ENCODE results near the gene WT1. TPM values are rescaled to one million over a fixed set of nuclear protein-coding genes. Genes with fewer than 3 reads are reported as not detected.

WT1 gene
- total and polyA plus RNA-seq, 4 donors, result 0.11 to 2.2 (median 1.2) TPM

GRCh38 chr11:32434356-32435151 is 785 bp downstream of the WT1 start:
- no peak for DNase-seq (ENCODE audit: low read depth in 4 of 6, low spot score in 6 of 6)
- Histone ChIP-seq H3K4me1 (ENCODE audit: control insufficient read depth, insufficient read depth, low read length) (peaks cover 65% of the 10 kb centered on the region), H3K27ac (ENCODE audit: low read depth, low read length) (no peak overlapping the region), H3K27me3 (ENCODE audit: control insufficient read depth, insufficient read depth, low read length) (peaks cover 99% of the 10 kb centered on the region), H3K4me3 (ENCODE audit: low read depth, low read length) (no peak overlapping the region), H3K9me3 (ENCODE audit: control insufficient read depth, insufficient read depth, low read length) (no peaks in the 10 kb centered on the region), H3K36me3 (ENCODE audit: control insufficient read depth, insufficient read depth, low read length) (no peaks in the 10 kb centered on the region)
- under 1% methylated on average over 77 of the region's 77 CpGs for WGBS (ENCODE audit: insufficient coverage)

DNA sequence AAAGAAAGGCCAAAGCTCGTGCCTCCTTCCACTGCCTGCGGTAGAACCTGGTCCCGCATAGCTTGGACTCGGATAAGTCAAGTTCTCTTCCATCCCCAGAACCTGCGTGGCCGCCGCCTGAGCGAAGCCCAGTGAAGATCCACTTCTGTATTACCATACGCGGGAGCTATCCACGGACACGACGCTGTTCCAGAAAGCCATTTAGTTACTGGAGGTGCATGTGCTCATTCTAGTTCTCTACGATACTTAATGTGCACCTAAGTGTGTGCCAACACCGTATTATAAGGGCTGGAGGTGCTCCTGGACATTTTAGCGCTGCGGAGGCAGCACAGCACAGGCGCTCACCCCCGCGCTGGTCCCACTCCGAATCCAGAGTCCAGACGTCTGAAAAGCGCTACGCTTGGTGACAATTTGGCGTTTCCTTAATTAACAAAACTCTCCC is 1.4 kb downstream of the WT1 start:
- WGBS (ENCODE audit: insufficient coverage), result 3% methylated on average over 23 of the region's 25 CpGs
- Histone ChIP-seq H3K27me3 (ENCODE audit: control insufficient read depth, insufficient read depth, low read length) (peaks cover 99% of the 10 kb centered on the region), H3K27ac (ENCODE audit: low read depth, low read length) (no peak overlapping the region), H3K36me3 (ENCODE audit: control insufficient read depth, insufficient read depth, low read length) (no peaks in the 10 kb centered on the region), H3K4me1 (ENCODE audit: control insufficient read depth, insufficient read depth, low read length) (peaks cover 58% of the 10 kb centered on the region), H3K9me3 (ENCODE audit: control insufficient read depth, insufficient read depth, low read length) (no peaks in the 10 kb centered on the region), H3K4me3 (ENCODE audit: low read depth, low read length) (no peak overlapping the region)
- peak in 2 of 6 donors; percentile 30 for DNase-seq (ENCODE audit: low read depth in 4 of 6, low spot score in 6 of 6)

GRCh38 chr11:32433101-32433913 is 2.0 kb downstream of the WT1 start:
- 3% methylated on average over 46 of the region's 46 CpGs for WGBS (ENCODE audit: insufficient coverage)
- DNase-seq (ENCODE audit: low read depth in 4 of 6, low spot score in 6 of 6), result peak in 2 of 6 donors; percentile 25 to 30
- H3K36me3 ChIP-seq (ENCODE audit: control insufficient read depth, insufficient read depth, low read length), result no peaks in the 10 kb centered on the region
- peaks cover 57% of the 10 kb centered on the region for H3K4me1 ChIP-seq (ENCODE audit: control insufficient read depth, insufficient read depth, low read length)
- H3K9me3 ChIP-seq (ENCODE audit: control insufficient read depth, insufficient read depth, low read length), result no peaks in the 10 kb centered on the region
- H3K27me3 ChIP-seq (ENCODE audit: control insufficient read depth, insufficient read depth, low read length), result peaks cover 99% of the 10 kb centered on the region
- no peak overlapping the region for H3K27ac ChIP-seq (ENCODE audit: low read depth, low read length)
- H3K4me3 ChIP-seq (ENCODE audit: low read depth, low read length), result peak overlapping the region; percentile 9

- H3K27me3 ChIP-seq (ENCODE audit: control insufficient read depth, insufficient read depth, low read length), result peaks cover 99% of the 10 kb centered on the region
- 11% methylated on average over 1 of the region's 8 CpGs for WGBS (ENCODE audit: insufficient coverage)
- no peak overlapping the region for H3K27ac ChIP-seq (ENCODE audit: low read depth, low read length)
- H3K9me3 ChIP-seq (ENCODE audit: control insufficient read depth, insufficient read depth, low read length), result no peaks in the 10 kb centered on the region
- DNase-seq (ENCODE audit: low read depth in 4 of 6, low spot score in 6 of 6), result no peak
- H3K36me3 ChIP-seq (ENCODE audit: control insufficient read depth, insufficient read depth, low read length), result no peaks in the 10 kb centered on the region
- no peak overlapping the region for H3K4me3 ChIP-seq (ENCODE audit: low read depth, low read length)
- peaks cover 56% of the 10 kb centered on the region for H3K4me1 ChIP-seq (ENCODE audit: control insufficient read depth, insufficient read depth, low read length)
These were observed 2.8 kb downstream of the WT1 start for GRCh38 chr11:32432565-32432964.

DNA sequence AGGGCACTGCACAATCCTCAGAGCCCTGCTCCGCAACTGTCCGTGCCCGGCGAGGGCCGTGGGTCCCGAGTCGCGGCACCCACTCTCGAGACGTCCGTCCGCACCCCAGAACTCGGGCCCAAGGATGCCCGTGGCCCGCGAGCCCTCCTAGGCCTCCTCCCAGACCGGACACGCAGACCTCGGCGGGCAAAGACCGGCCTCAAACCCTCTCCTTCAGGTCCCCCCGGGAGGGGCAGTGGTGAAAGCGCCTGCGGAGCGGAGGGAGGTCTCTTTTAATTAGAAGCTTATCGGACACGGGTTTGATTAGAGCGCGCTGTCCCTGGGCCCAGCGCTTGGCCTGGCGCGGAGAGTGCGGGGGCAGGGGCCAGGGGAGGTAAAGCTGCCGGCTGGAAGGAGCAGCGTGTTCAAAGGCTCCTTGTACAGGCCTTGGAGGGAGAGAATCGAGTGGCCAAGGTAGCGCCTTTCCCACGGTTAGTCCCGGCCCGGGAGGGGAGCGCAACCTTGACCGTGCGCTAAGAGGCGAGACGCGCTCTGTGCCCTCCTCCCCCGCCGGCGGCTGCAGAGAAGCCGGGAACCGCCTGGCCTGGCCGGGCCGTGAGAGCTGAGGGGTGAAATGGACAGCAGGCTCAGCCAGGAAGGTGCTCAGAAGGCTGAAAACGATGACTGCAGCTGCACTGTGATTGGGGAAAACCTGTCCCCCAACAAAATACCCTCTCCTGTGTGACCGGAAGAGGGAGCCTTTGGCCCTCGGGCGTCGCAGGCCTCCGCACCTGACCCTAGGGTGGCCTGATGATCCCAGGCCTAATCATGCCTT is 4.6 kb downstream of the WT1 start:
- Histone ChIP-seq H3K4me1 (ENCODE audit: control insufficient read depth, insufficient read depth, low read length) (peaks cover 60% of the 10 kb centered on the region), H3K4me3 (ENCODE audit: low read depth, low read length) (no peak overlapping the region), H3K9me3 (ENCODE audit: control insufficient read depth, insufficient read depth, low read length) (no peaks in the 10 kb centered on the region), H3K27me3 (ENCODE audit: control insufficient read depth, insufficient read depth, low read length) (peaks cover 99% of the 10 kb centered on the region), H3K27ac (ENCODE audit: low read depth, low read length) (no peak overlapping the region), H3K36me3 (ENCODE audit: control insufficient read depth, insufficient read depth, low read length) (no peaks in the 10 kb centered on the region)
- DNase-seq (ENCODE audit: low read depth in 4 of 6, low spot score in 6 of 6), result no peak
- WGBS (ENCODE audit: insufficient coverage), result 5% methylated on average over 58 of the region's 59 CpGs

GRCh38 chr11:32429477-32429876 is 5.9 kb downstream of the WT1 start:
- H3K36me3 ChIP-seq (ENCODE audit: control insufficient read depth, insufficient read depth, low read length), result no peaks in the 10 kb centered on the region
- WGBS (ENCODE audit: insufficient coverage), result 27% methylated on average over 4 of the region's 5 CpGs

DNA sequence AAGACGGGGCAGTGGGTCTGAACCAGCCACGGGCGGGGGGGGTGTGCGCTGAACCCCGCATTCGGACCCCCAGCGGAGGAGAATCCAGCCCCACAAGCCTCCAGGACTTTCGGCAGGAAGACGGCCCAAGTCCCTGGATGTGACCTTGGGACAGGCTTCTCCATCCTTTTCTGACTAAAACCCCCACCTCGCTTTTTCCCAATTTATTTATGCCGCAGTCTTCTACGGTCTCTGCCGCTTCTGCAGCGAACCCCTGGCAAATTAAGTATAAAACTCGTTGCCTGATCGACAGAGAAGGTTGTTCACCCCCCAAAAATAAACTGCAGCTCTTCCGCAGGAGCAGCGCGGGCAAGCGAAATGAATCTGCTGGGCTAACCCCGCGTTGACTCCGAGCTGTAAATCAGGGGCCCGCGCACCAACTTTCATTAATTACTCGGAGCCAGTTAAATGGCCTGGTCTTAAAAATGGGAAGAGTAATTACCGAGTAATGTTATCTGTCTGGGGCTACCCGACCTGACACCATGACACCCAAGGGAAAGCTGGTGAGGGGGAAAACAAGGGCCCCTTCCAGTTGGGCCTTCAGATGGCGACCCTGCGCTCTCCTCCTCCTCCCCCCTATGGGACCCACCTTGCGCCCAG is 6.6 kb downstream of the WT1 start:
- 4% methylated on average over 20 of the region's 31 CpGs for WGBS (ENCODE audit: insufficient coverage)
- H3K9me3 ChIP-seq (ENCODE audit: control insufficient read depth, insufficient read depth, low read length), result no peaks in the 10 kb centered on the region
- DNase-seq (ENCODE audit: low read depth in 4 of 6, low spot score in 6 of 6), result no peak
- no peak overlapping the region for H3K4me3 ChIP-seq (ENCODE audit: low read depth, low read length)
- peaks cover 44% of the 10 kb centered on the region for H3K4me1 ChIP-seq (ENCODE audit: control insufficient read depth, insufficient read depth, low read length)
- H3K27ac ChIP-seq (ENCODE audit: low read depth, low read length), result no peak overlapping the region
- H3K27me3 ChIP-seq (ENCODE audit: control insufficient read depth, insufficient read depth, low read length), result peaks cover 97% of the 10 kb centered on the region
- no peaks in the 10 kb centered on the region for H3K36me3 ChIP-seq (ENCODE audit: control insufficient read depth, insufficient read depth, low read length)

More at GRCh38 chr11:32429477-32429876, 5.9 kb downstream of the WT1 start:
- H3K9me3 ChIP-seq (ENCODE audit: control insufficient read depth, insufficient read depth, low read length), result no peaks in the 10 kb centered on the region
- H3K4me1 ChIP-seq (ENCODE audit: control insufficient read depth, insufficient read depth, low read length), result peaks cover 51% of the 10 kb centered on the region
- peaks cover 99% of the 10 kb centered on the region for H3K27me3 ChIP-seq (ENCODE audit: control insufficient read depth, insufficient read depth, low read length)
- no peak overlapping the region for H3K27ac ChIP-seq (ENCODE audit: low read depth, low read length)
- no peak overlapping the region for H3K4me3 ChIP-seq (ENCODE audit: low read depth, low read length)
- no peak for DNase-seq (ENCODE audit: low read depth in 4 of 6, low spot score in 6 of 6)

- DNase-seq (ENCODE audit: low read depth in 4 of 6, low spot score in 6 of 6), result no peak
- Histone ChIP-seq H3K9me3 (ENCODE audit: control insufficient read depth, insufficient read depth, low read length) (no peaks in the 10 kb centered on the region), H3K27ac (ENCODE audit: low read depth, low read length) (no peak overlapping the region), H3K4me3 (ENCODE audit: low read depth, low read length) (no peak overlapping the region), H3K36me3 (ENCODE audit: control insufficient read depth, insufficient read depth, low read length) (no peaks in the 10 kb centered on the region), H3K27me3 (ENCODE audit: control insufficient read depth, insufficient read depth, low read length) (peaks cover 97% of the 10 kb centered on the region), H3K4me1 (ENCODE audit: control insufficient read depth, insufficient read depth, low read length) (peaks cover 37% of the 10 kb centered on the region)
- WGBS (ENCODE audit: insufficient coverage), result 3% methylated on average over 37 of the region's 41 CpGs
These were observed 7.2 kb downstream of the WT1 start for GRCh38 chr11:32427935-32428664.
